D341Med (cell line): ENCODE results near the gene PDLIM5.
"Not testable (repeated sequence)": the region's sequence is repeated elsewhere in the genome, so short reads cannot be mapped to it uniquely, and the experiment has no call there.

Source experiments
- DNase-seq: peaks from one replicate; pipeline ENCODE4 v3.0.0; 2012; ENCODE audit warnings: low spot score

PDLIM5 gene

GRCh38 chr4:94497690-94498089 is 45.9 kb downstream of the PDLIM5 start:
- DNase-seq, result no peak

GRCh38 chr4:94498502-94498901 is 46.8 kb downstream of the PDLIM5 start:
- DNase-seq, result no peak

DNA sequence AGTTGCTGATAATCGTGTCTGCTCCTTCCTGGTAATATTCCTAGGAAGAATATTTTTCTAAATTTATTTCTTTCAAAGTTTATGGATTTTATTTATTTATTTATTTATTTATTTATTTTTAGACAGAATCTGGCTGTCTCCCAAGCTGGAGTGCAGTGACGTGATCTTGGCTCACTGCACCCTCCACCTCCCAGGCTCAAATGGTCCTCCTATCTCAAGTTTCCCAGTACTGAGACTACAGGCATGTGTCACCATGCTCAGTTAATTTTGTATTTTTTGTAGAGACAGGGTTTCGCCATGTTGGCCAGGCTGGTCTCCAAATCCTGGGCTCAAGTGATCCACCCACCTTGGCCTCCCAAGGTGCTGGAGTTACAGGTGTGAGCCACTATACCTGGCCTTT is 48.9 kb downstream of the PDLIM5 start:
- DNase-seq, result no peak

DNA sequence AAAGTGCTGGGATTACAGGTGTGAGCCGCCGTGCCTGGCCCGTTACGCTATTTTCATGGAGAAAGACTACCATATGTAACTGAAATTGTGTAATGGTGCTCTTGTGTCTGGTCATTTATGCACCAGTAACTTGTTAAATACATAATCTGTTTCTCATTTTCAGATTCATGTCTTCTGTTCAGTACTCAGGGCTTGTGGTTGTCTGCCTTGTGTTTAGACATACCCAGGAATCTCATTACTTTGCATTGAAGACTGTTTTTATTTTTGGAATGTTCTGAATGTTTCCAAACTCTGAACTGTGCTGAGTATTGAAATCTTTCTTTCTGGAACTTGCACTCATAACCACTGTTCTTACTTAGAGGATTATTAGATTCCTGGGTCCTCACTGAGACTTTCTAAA is 52.8 kb downstream of the PDLIM5 start:
- no peak for DNase-seq

DNA sequence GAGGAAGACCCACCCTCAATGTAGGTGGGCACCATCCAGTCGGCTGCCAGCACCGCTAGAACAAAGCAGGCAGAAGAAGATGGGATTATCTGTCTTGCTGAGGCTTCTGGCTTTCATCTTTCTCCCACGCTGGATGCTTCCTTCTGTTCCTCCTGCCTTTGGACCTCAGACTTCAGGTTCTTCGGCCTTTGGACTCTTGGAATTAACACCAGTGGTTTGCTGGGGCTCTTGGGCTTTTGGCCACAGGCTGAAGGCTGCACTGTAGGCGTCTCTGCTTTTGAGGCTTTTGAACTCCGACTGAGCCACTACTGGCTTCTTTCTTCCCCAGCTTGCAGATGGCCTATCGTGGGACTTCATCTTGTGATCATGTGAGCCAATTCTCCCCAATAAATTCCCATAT is 55.1 kb downstream of the PDLIM5 start:
- DNase-seq, result no peak

DNA sequence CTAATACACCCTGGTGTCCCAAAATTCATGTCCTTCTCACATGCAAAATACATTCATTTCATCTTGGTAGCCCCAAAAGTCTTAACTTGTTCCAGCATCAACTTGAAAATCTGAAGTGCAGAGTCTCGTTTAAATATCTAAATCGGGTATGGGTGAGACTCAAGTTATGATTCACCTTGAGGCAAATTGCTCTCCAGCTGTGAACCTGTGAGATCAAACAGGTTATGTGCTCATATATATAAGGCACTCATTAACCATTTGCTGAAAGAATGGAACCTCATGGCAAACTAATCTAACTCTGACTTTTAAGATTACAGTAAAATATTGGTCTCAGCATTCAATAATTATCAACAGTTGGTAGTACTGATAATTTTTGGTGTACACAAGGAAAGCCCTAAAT is 55.5 kb downstream of the PDLIM5 start:
- no peak for DNase-seq

GRCh38 chr4:94507708-94508107 is 56.0 kb downstream of the PDLIM5 start:
- no peak for DNase-seq

- no peak for DNase-seq
These were observed 56.6 kb downstream of the PDLIM5 start for GRCh38 chr4:94508296-94508695.

DNA sequence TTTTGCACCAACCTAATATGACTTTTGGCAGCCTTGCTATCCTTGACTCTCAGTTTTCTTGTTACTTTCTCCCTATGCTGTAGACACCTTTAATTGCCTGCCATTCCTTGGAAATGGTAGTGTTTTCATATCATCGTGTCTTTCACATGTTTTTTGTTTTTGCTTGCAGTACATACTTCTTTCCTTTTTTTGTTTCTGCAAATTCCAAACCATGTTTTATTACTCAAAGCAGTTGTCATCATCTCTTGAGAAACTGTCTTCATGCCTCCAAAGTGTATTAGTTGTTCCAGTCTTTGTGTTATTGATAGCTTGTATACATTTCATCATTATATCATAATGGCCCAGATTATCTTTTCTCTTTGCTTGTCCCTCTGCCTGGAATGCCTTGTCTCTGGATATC is 57.1 kb downstream of the PDLIM5 start:
- no peak for DNase-seq

GRCh38 chr4:94511591-94511990 is 59.8 kb downstream of the PDLIM5 start:
- DNase-seq, result no peak

DNA sequence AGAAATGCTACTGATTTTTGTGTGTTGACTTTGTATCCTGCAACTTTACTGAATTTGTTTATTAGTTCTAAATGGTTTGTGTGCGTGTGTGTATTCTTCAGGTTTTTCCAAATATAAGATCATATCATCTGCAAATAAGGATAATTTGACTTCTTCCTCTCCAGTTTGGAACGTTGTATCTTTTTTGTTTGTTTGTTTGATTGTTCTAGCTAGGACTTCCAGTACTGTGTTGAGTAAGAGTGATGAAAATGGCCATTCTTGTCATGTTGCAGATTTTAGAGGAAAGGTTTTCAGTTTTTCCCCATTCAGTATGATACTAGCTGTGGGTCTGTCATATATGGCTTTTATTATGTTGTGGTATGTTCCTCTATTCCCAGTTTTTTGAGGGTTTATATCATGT is 61.8 kb downstream of the PDLIM5 start:
- not testable (repeated sequence) for DNase-seq

DNA sequence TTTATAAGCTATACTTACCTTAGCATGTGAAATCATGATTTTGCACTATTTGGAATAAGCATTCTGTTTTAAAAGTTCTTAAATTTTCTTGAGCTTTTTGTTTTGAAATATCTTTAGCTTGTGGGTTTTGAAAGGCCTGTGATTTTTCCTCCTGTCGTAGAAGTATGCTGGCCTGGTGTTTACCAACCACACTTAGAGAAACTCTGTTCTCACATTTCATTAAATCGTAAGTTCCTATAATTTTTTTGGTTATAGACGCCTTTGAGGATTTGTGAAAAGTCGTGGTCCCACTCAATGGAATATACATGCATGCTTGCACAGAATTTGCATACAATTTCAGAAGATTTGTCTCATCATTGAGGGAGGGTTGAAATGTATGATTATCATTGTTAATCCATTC is 63.6 kb downstream of the PDLIM5 start:
- DNase-seq, result no peak

- DNase-seq, result no peak
These were observed 64.3 kb downstream of the PDLIM5 start for GRCh38 chr4:94516067-94516466.

DNA sequence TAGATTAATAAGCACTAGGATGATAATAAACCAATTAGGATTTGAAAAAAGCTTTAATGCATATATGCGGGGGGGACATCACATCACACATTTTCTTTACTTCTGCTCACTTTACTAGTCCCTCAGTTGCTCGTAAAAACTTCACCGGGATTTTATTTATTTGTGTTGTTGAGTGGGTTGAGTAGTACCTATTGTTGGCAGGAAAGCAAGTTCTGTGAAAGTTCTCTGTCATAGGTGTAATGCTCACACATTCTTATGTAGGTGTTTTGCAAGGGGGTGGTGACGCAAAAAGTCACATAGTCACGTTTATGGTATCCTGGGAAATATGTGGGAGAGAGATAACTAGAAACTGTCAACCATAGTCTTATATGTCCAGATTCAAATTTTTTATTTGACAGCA is 65.3 kb downstream of the PDLIM5 start:
- DNase-seq, result no peak

DNA sequence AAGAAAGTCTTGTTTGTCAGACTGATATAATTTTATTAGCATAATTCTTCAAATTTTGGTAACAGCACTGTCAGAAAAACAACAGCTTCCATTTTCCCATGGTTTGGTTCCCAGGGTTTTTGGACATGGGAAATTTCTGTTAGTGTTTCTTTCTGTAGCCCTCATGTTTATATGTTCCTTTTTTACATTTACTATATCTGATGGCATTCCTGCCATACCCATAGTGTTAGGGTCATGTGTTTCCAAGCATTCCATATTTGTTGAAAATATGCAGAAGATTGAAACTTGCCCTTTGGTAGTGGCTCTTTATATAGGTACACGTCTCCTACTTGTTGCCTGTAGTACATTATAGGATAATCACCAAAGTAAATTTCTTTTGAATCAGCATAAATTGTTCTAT is 65.8 kb downstream of the PDLIM5 start:
- no peak for DNase-seq

DNA sequence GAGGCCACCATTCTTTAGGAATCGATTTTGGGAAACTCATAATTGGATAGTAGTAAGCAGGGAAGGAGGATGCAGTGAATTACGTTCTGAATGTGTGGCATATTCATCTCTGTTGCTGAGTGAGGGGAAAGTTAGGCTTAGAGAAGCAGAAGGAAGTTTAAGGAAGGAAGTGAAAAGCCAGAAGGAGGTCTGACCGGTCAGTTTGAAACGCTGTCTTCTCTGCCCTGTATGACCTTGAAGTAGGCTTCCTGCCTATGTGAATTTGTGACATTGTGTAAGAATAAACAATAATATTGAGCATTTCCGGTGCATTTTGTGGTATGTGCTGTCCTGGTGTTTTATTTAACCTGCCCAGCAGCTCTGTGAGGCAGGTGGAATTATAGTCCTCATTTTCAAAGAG is 67.3 kb downstream of the PDLIM5 start:
- DNase-seq, result no peak

DNA sequence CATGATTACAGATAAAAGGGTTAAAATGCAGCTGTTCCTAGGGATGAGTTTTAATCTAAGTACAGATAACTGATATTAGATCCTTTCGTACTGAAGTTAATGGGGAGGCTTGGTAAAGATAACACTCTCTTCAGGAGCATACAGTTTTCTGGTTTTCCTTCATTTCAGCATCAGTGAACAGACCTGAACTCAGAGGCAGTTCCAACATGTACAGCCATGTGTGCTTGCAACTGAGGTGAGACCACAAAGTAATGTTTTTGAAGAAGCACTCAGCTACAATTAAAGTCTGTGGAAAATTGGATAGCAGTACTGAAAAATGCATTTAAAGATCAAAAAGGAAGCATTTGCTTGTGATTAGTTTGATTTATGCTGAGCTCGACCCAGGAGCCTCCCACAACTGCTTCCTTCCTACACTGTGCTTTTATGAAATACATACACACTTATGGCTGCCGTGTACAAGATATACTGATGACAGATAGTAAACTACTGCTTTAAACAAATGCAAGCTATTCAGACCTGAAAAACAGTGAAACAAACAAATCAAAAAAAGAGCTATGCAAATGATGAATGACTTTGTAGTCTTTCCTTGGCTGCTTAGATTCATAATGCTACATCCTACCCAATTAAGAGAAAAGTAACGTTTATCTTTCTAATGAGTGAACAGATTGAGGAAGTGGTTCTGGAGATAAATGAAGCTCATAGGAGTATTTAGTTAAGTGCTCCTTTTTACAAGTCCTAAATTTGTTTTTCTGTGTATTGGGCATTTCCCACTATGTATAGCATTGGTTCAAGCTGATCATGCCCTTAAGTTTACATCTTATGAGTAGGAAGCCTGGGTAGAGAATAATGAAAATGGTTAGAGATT is 68.4 kb downstream of the PDLIM5 start:
- no peak for DNase-seq

DNA sequence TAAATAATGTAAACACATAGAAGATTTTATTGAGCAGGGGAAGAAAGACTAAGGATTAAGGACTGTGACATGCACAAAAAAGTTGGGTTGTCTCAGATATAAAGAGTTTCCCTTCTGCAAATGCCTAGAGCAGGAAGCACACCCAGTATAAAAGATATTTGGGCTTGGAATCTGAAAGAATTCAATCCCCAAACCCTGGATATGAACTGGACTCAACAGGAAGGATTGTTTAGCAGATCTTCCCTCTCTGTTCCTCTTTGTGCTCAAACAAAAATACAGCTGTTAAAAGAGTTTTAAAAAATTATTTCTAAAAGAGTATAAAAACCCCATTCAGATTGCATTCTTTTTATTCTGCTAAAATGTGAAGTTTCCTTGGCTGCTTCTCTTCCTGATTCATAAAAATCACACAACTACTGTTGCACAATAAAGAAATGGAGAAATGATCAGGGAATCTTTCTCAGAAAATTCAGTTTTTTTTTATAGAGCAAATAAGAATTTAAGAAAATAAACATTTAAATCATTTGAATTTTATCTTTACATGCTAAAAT is 71.4 kb downstream of the PDLIM5 start:
- no peak for DNase-seq

- no peak for DNase-seq
These were observed 71.9 kb downstream of the PDLIM5 start for GRCh38 chr4:94523617-94524016.

- DNase-seq, result no peak
These were observed 74.4 kb downstream of the PDLIM5 start for GRCh38 chr4:94525993-94526728.

DNA sequence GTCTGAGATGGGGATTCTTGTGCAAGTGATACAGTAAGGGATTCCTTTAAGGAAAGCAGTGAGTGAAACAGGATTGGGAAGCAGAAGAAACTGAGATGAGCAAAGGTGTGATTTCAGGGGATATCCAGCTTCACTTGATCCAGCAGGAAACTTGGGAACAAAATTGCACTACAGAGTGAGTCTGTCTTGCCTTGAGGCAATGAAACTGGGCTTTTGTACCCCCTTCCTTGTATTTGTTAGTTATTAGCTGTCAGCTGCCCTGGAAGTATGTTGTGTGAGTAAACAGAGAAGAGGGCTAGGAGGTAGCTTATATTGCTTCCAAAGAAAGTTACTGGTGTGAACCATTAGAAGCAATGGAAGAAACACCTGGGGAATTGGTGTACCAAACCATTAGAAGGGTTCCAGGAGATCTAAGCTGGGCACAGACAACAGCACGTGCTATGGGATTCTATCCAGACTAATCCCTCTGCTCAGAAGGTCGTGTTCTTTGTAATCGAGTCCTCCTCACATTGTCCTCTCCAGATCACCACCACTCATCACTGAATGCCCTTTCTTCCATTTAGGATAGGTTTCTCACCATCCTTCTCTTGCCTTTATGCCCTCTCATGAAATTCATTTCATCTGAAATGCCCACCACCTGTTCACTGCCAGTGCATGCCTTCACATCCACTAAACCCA is 76.0 kb downstream of the PDLIM5 start:
- no peak for DNase-seq

DNA sequence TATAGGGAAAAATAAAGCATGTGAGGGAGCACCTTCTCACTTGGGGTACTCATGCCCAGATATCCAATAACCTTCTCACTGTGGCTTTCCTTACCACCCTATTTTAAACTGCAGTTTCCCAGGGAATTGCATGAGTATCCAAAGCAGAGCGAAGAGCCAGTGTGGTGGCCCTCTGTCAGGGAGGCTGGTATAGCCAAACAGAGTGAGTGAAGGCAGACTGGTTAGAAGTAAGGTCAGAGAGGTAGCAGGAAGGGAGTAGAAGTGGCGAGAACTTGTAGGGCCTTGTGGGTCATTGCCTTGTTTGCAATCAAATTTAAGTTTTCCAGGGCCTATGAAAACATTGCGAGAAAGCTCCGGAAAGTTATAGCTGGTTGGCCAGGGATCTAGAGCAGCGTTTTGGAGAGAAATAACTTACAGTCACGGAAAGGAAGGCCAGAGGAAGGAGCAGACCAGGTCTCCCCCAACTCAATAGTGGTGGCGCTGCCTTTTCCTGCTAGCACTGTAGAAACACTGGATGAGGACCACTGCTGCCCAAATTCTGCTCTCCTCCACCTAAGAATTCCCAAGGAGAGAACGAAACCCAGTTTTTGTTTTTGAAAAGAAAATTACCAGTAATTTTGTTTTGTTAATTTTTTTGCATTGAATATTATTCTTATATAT is 77.2 kb downstream of the PDLIM5 start:
- no peak for DNase-seq
